GM12878 (cell line): ENCODE measurements around the gene ZNF283.

Source experiments
- EP300 ChIP-seq, 2 experiments: fragments of 150-350 bp in 1 of 2; IDR thresholded peaks; 2 replicates each; pipeline ENCODE4 v1.6.1; 2011 to 2012; ENCODE audit warnings: low read depth in 2 of 2, low read length in 2 of 2, borderline replicate concordance in 1 of 2, improper control_type of control experiment in 1 of 2, inconsistent platforms in 1 of 2; ENCODE audit not compliant: control insufficient read depth in 1 of 2
- GABPA ChIP-seq: IDR thresholded peaks from 2 replicates; pipeline ENCODE4 v1.6.1; 2014; ENCODE audit warnings: antibody characterized with exemption, low read depth, mild to moderate bottlenecking, inconsistent platforms
- HDAC2 ChIP-seq: fragments of 200-600 bp; sonication (generic); IDR thresholded peaks from 2 replicates; pipeline ENCODE4 v1.6.1; 2017
- JUND ChIP-seq: IDR thresholded peaks from 2 replicates; pipeline ENCODE4 v1.6.1; 2012; ENCODE audit warnings: low read depth, mild to moderate bottlenecking, low read length, improper control_type of control experiment, moderate library complexity
- NRF1 ChIP-seq: conservative IDR thresholded peaks from 2 replicates; pipeline ENCODE4 v1.6.1; 2011; ENCODE audit warnings: mild to moderate bottlenecking, low read depth, low read length, improper control_type of control experiment
- TF ChIP-seq, protein P1 (sequence below): fragments of 450-650 bp; IDR thresholded peaks from 2 replicates; pipeline ENCODE4 v1.6.1; 2017; ENCODE audit warnings: antibody characterized with exemption, mild to moderate bottlenecking, moderate library complexity

DNA sequence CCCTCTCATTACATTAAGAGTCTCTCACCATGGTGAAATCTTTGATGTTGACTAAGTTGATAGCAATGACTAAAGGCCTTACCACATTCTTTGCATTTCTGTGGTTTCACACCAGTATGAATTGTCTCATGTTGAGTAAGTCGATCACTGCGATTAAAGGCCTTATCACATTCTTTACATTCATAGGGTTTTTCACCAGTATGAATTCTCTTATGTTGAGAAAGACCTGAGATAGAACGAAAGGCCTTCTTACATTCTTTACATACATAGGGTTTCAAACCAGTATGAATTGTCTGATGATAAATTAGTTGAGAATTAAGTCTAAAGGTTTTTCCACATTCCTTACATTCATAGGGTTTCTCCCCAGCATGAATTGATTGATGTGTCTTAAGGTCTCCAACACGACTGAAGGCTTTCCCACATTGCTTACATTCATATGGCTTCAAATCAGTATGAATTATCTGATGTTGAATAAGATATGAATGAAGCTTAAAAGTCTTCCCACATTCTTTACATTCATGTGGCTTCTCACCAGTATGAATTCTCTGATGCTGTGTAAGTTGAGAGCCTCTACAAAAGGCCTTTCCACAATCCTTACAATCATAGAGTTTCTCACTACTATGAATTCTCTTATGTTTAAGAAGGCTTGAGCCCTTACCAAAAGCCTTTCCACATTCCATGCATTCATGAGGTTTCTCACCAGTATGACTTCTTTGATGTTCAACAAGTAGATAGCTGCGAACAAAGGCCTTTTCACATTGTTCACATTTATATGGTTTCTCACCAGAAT lies 45.6 kb downstream of the ZNF283 start:
- TF ChIP-seq, protein P1, sequence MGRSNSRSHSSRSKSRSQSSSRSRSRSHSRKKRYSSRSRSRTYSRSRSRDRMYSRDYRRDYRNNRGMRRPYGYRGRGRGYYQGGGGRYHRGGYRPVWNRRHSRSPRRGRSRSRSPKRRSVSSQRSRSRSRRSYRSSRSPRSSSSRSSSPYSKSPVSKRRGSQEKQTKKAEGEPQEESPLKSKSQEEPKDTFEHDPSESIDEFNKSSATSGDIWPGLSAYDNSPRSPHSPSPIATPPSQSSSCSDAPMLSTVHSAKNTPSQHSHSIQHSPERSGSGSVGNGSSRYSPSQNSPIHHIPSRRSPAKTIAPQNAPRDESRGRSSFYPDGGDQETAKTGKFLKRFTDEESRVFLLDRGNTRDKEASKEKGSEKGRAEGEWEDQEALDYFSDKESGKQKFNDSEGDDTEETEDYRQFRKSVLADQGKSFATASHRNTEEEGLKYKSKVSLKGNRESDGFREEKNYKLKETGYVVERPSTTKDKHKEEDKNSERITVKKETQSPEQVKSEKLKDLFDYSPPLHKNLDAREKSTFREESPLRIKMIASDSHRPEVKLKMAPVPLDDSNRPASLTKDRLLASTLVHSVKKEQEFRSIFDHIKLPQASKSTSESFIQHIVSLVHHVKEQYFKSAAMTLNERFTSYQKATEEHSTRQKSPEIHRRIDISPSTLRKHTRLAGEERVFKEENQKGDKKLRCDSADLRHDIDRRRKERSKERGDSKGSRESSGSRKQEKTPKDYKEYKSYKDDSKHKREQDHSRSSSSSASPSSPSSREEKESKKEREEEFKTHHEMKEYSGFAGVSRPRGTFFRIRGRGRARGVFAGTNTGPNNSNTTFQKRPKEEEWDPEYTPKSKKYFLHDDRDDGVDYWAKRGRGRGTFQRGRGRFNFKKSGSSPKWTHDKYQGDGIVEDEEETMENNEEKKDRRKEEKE = no peak
- TF ChIP-seq HDAC2 (no peak), EP300 (IDR thresholded peaks at IDR 0.05; ENCODE audit: borderline replicate concordance in 1 of 2, control insufficient read depth in 1 of 2, low read depth in 2 of 2, low read length in 2 of 2) (no peak), JUND (no peak), GABPA (no peak), NRF1 (no peak)
